ENCODE measurements around the gene RAC3. TPM values are rescaled to one million over a fixed set of nuclear protein-coding genes. Genes with fewer than 3 reads are reported as not detected.

The RAC3 gene
- total RNA-seq, 1 donor from 2014 or later: 0.49 TPM

- ATAC-seq (ENCODE audit: low read depth) (no peak), DNase-seq (no peak)
- Mint-ChIP-seq H3K36me3 (ENCODE audit: low read depth) (peaks cover 24% of the 10 kb centered on the region), H3K27me3 (no peaks in the 10 kb centered on the region), H3K27ac (no peak overlapping the region), H3K4me1 (peaks cover 15% of the 10 kb centered on the region), H3K4me3 (peak overlapping the region; percentile 72), H3K9me3 (no peaks in the 10 kb centered on the region)
- intact Hi-C loops (cut with micrococcal nuclease): loop anchor here (2.0 kb wide), 1 partner anchor 27 kb away; the partner anchor contains the start of gene DCXR
- ChIA-PET POLR2A (interaction anchor here (0.7 to 3.2 kb wide), 5 partner anchors 9 to 380 kb away, joined by 3 to 8 read pairs (median 7); partner anchors contain the start of genes ARL16 and HGS), CTCF (no interaction called here)
- no peak for TF ChIP-seq CTCF (IDR thresholded peaks at IDR 0.05)
Measured at GRCh38 chr17:82063424-82064415, 32.2 kb downstream of the RAC3 start.

GRCh38 chr17:82064433-82065192 lies 33.1 kb downstream of the RAC3 start:
- POLR2A ChIA-PET: interaction anchor here (0.8 to 3.2 kb wide), 7 partner anchors 10 to 381 kb away, joined by 5 to 14 read pairs (median 7); partner anchors contain the start of genes ARL16, DCXR, FASN and HGS
- H3K36me3 Mint-ChIP-seq (ENCODE audit: low read depth): peaks cover 20% of the 10 kb centered on the region
- intact Hi-C loops (cut with micrococcal nuclease): loop anchor here (1.0 to 2.0 kb wide), 3 partner anchors 13 to 34 kb away; partner anchors contain the start of genes DCXR, FASN, GPS1 and RFNG
- H3K4me3 Mint-ChIP-seq: peak overlapping the region; percentile 72
- H3K4me1 Mint-ChIP-seq: peaks cover 15% of the 10 kb centered on the region
- no peak for ATAC-seq (ENCODE audit: low read depth)
- CTCF ChIA-PET: no interaction called here
- DNase-seq: no peak
- H3K27ac Mint-ChIP-seq: no peak overlapping the region
- no peaks in the 10 kb centered on the region for H3K9me3 Mint-ChIP-seq
- TF ChIP-seq CTCF (IDR thresholded peaks at IDR 0.05): no peak
- H3K27me3 Mint-ChIP-seq: no peaks in the 10 kb centered on the region

- peak overlapping the region; percentile 72 for H3K4me3 Mint-ChIP-seq
- no peak for TF ChIP-seq CTCF (IDR thresholded peaks at IDR 0.05)
- ATAC-seq (ENCODE audit: low read depth): peak; percentile 47
- no peaks in the 10 kb centered on the region for H3K9me3 Mint-ChIP-seq
- H3K36me3 Mint-ChIP-seq (ENCODE audit: low read depth): peaks cover 14% of the 10 kb centered on the region
- H3K27ac Mint-ChIP-seq: no peak overlapping the region
- DNase-seq: no peak
- CTCF ChIA-PET: no interaction called here
- peaks cover 15% of the 10 kb centered on the region for H3K4me1 Mint-ChIP-seq
- POLR2A ChIA-PET: interaction anchor here (0.8 to 3.2 kb wide), 8 partner anchors 10 to 382 kb away, joined by 4 to 14 read pairs (median 7); partner anchors contain the start of genes ARL16, DCXR, FASN and HGS
- H3K27me3 Mint-ChIP-seq: no peaks in the 10 kb centered on the region
- intact Hi-C loops (cut with micrococcal nuclease): loop anchor here (1.0 to 2.0 kb wide), 3 partner anchors 14 to 33 kb away; partner anchors contain the start of genes DCXR, FASN, GPS1 and RFNG
Measured at GRCh38 chr17:82065193-82065637, 33.7 kb downstream of the RAC3 start.

- H3K9me3 Mint-ChIP-seq: no peaks in the 10 kb centered on the region
- H3K4me3 Mint-ChIP-seq: peak within 1 kb of the TSS; percentile 84
- no peaks in the 10 kb centered on the region for H3K27me3 Mint-ChIP-seq
- peak within 1 kb of the TSS; percentile 78 for H3K27ac Mint-ChIP-seq
- ATAC-seq (ENCODE audit: low read depth): peak; percentile 89
- CTCF ChIA-PET: no interaction called here
- H3K36me3 Mint-ChIP-seq (ENCODE audit: low read depth): peaks cover 12% of the 10 kb centered on the region
- peak; percentile 79 for DNase-seq
- intact Hi-C loops (cut with micrococcal nuclease): loop anchor here (1.0 to 2.0 kb wide), 3 partner anchors 14 to 33 kb away; partner anchors contain the start of genes DCXR, FASN, GPS1 and RFNG
- POLR2A ChIA-PET: interaction anchor here (0.6 to 3.2 kb wide), 10 partner anchors 11 to 382 kb away, joined by 3 to 14 read pairs (median 5); partner anchors contain the start of genes ARL16, DCXR, FASN and HGS
- H3K4me1 Mint-ChIP-seq: peaks cover 15% of the 10 kb centered on the region
- TF ChIP-seq CTCF (IDR thresholded peaks at IDR 0.05): no peak
Measured at GRCh38 chr17:82065638-82066303, 34.3 kb downstream of the RAC3 start, which contains the start of gene DUS1L. Gene DUS1L (minus strand): TSS chr17:82065804. CDS start chr17:82065059, 745 bp downstream.

Data from activated B cell treated with CpG ODN at 0.5 μM for 24 hours (primary cell).